ENCODE measurements around the gene FGR.
A peak's percentile ranks its signal among the peaks of the same experiment; 100 is the strongest.
"Not testable (repeated sequence)": the region's sequence is repeated elsewhere in the genome, so short reads cannot be mapped to it uniquely, and the experiment has no call there.

Gene FGR

GRCh38 chr1:27635396-27636142, 584 bp upstream of the FGR start:
- DNase-seq (ENCODE audit: low read depth in 2 of 3, low spot score in 2 of 3), result no peak

- no peak for DNase-seq (ENCODE audit: low read depth in 2 of 3, low spot score in 2 of 3)
Observed at GRCh38 chr1:27634177-27634984, 604 bp downstream of the FGR start.

- no peak for DNase-seq (ENCODE audit: low read depth in 2 of 3, low spot score in 2 of 3)
Observed at GRCh38 chr1:27633640-27634176, 1.3 kb downstream of the FGR start.

- no peak for DNase-seq (ENCODE audit: low read depth in 2 of 3, low spot score in 2 of 3)
Observed at GRCh38 chr1:27633298-27633610, 1.7 kb downstream of the FGR start.

- peak in 2 of 3 experiments; percentile 47 to 63 for DNase-seq (ENCODE audit: low read depth in 2 of 3, low spot score in 2 of 3)
Observed at GRCh38 chr1:27632387-27633297, 2.3 kb downstream of the FGR start.

GRCh38 chr1:27630859-27631491, 4.0 kb downstream of the FGR start:
- no peak for DNase-seq (ENCODE audit: low read depth in 2 of 3, low spot score in 2 of 3)

- DNase-seq (ENCODE audit: low read depth in 2 of 3, low spot score in 2 of 3), result no peak
Observed at GRCh38 chr1:27628712-27629111, 6.3 kb downstream of the FGR start.

GRCh38 chr1:27627733-27628132, 7.3 kb downstream of the FGR start:
- DNase-seq (ENCODE audit: low read depth in 2 of 3, low spot score in 2 of 3), result not testable (repeated sequence)

- no peak for DNase-seq (ENCODE audit: low read depth in 2 of 3, low spot score in 2 of 3)
Observed at GRCh38 chr1:27627061-27627460, 7.9 kb downstream of the FGR start.

- DNase-seq (ENCODE audit: low read depth in 2 of 3, low spot score in 2 of 3), result no peak
Observed at GRCh38 chr1:27626031-27626935, 8.7 kb downstream of the FGR start.

- no peak for DNase-seq (ENCODE audit: low read depth in 2 of 3, low spot score in 2 of 3)
Observed at GRCh38 chr1:27624467-27625178, 10.4 kb downstream of the FGR start.

GRCh38 chr1:27623327-27624212, 11.4 kb downstream of the FGR start:
- DNase-seq (ENCODE audit: low read depth in 2 of 3, low spot score in 2 of 3), result no peak

GRCh38 chr1:27622828-27623227, 12.2 kb downstream of the FGR start:
- no peak for DNase-seq (ENCODE audit: low read depth in 2 of 3, low spot score in 2 of 3)

- no peak for DNase-seq (ENCODE audit: low read depth in 2 of 3, low spot score in 2 of 3)
Observed at GRCh38 chr1:27621051-27621920, 13.7 kb downstream of the FGR start.

GRCh38 chr1:27619782-27620438, 15.1 kb downstream of the FGR start:
- DNase-seq (ENCODE audit: low read depth in 2 of 3, low spot score in 2 of 3), result not testable (repeated sequence)

- DNase-seq (ENCODE audit: low read depth in 2 of 3, low spot score in 2 of 3), result no peak
Observed at GRCh38 chr1:27618341-27619082, 16.5 kb downstream of the FGR start.
